ENCODE data around the gene VKORC1L1.
"Not testable (repeated sequence)": the region's sequence is repeated elsewhere in the genome, so short reads cannot be mapped to it uniquely, and the experiment has no call there.

VKORC1L1 gene

GRCh38 chr7:65979583-65980477, 107.0 kb downstream of the VKORC1L1 start:
- no peak for DNase-seq

- DNase-seq: peak; percentile 24 to 38
Observed at GRCh38 chr7:65980478-65981250, 107.8 kb downstream of the VKORC1L1 start.

GRCh38 chr7:65981965-65982792, 109.3 kb downstream of the VKORC1L1 start, which contains the start of gene GUSB:
TSS of gene GUSB (minus strand) at chr7:65982213. CDS start at chr7:65982183, 30 bp downstream.
- peak; percentile 88 to 95 for DNase-seq

GRCh38 chr7:65983965-65984658, 111.2 kb downstream of the VKORC1L1 start:
- DNase-seq: no peak

- DNase-seq: no peak
Observed at GRCh38 chr7:65988084-65988483, 115.2 kb downstream of the VKORC1L1 start.

GRCh38 chr7:65988503-65988902, 115.6 kb downstream of the VKORC1L1 start:
- not testable (repeated sequence) for DNase-seq

GRCh38 chr7:65989694-65990080, 116.8 kb downstream of the VKORC1L1 start:
- no peak for DNase-seq

GRCh38 chr7:65991829-65992228, 119.0 kb downstream of the VKORC1L1 start:
- DNase-seq: not testable (repeated sequence)

- no peak for DNase-seq
Observed at GRCh38 chr7:65992526-65992925, 119.7 kb downstream of the VKORC1L1 start.

- not testable (repeated sequence) for DNase-seq
Observed at GRCh38 chr7:65994984-65995383, 122.1 kb downstream of the VKORC1L1 start.

GRCh38 chr7:66000823-66001417, 128.0 kb downstream of the VKORC1L1 start:
- DNase-seq: not testable (repeated sequence)

GRCh38 chr7:66005115-66005671, 132.3 kb downstream of the VKORC1L1 start:
- not testable (repeated sequence) for DNase-seq

- no peak for DNase-seq
Observed at GRCh38 chr7:66007232-66007631, 134.4 kb downstream of the VKORC1L1 start.
